Ishikawa (cell line): ENCODE measurements around the gene PACC1.

Experiments used
- CEBPB ChIP-seq: IDR thresholded peaks from 2 replicates; pipeline ENCODE4 v1.6.1; 2012
- EGR1 ChIP-seq: IDR thresholded peaks from 2 replicates; pipeline ENCODE4 v1.6.1; 2012
- EP300 ChIP-seq: IDR thresholded peaks from 2 replicates; pipeline ENCODE4 v1.6.1; 2012; ENCODE audit warnings: borderline replicate concordance
- FOXM1 ChIP-seq: IDR thresholded peaks from 2 replicates; pipeline ENCODE4 v1.6.1; 2012; ENCODE audit warnings: low read depth, borderline replicate concordance
- YY1 ChIP-seq: IDR thresholded peaks from 2 replicates; pipeline ENCODE4 v1.6.1; 2012; ENCODE audit warnings: low read depth
- ZBTB7A ChIP-seq: IDR thresholded peaks from 2 replicates; pipeline ENCODE4 v1.6.1; 2012; ENCODE audit warnings: low read depth
- TF ChIP-seq, protein P1 (sequence below): IDR thresholded peaks from 2 replicates; pipeline ENCODE4 v1.6.1; 2012; ENCODE audit warnings: low read depth, mild to moderate bottlenecking
- TF ChIP-seq, protein P2 (sequence below): IDR thresholded peaks from 2 replicates; pipeline ENCODE4 v1.6.1; 2012

DNA sequence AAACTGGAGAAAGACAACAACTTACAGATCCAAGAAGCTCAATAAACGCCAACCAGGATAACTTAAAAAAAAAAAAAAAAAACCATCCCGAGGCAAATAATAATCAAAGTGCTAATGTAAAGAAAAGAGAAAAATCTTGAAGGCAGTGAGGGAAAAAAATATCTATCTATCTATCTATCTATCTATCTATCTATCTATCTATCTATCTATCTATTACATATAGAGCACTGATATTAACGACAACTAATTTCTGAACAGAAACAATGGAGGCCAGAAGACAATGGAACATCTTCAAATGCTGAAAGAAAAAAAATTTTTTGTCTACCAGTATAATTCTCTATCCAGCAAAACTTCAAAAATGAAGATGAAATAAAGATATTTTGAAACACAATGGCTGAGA is 18.0 kb downstream of the PACC1 start:
- TF ChIP-seq, protein P1, sequence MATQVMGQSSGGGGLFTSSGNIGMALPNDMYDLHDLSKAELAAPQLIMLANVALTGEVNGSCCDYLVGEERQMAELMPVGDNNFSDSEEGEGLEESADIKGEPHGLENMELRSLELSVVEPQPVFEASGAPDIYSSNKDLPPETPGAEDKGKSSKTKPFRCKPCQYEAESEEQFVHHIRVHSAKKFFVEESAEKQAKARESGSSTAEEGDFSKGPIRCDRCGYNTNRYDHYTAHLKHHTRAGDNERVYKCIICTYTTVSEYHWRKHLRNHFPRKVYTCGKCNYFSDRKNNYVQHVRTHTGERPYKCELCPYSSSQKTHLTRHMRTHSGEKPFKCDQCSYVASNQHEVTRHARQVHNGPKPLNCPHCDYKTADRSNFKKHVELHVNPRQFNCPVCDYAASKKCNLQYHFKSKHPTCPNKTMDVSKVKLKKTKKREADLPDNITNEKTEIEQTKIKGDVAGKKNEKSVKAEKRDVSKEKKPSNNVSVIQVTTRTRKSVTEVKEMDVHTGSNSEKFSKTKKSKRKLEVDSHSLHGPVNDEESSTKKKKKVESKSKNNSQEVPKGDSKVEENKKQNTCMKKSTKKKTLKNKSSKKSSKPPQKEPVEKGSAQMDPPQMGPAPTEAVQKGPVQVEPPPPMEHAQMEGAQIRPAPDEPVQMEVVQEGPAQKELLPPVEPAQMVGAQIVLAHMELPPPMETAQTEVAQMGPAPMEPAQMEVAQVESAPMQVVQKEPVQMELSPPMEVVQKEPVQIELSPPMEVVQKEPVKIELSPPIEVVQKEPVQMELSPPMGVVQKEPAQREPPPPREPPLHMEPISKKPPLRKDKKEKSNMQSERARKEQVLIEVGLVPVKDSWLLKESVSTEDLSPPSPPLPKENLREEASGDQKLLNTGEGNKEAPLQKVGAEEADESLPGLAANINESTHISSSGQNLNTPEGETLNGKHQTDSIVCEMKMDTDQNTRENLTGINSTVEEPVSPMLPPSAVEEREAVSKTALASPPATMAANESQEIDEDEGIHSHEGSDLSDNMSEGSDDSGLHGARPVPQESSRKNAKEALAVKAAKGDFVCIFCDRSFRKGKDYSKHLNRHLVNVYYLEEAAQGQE = no peak
- TF ChIP-seq ZBTB7A (no peak), FOXM1 (no peak), CEBPB (no peak), EP300 (no peak), YY1 (no peak), EGR1 (no peak)
- TF ChIP-seq, protein P2, sequence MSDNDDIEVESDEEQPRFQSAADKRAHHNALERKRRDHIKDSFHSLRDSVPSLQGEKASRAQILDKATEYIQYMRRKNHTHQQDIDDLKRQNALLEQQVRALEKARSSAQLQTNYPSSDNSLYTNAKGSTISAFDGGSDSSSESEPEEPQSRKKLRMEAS = no peak
